ENCODE data around the gene MAP3K4.

MAP3K4 gene

DNA sequence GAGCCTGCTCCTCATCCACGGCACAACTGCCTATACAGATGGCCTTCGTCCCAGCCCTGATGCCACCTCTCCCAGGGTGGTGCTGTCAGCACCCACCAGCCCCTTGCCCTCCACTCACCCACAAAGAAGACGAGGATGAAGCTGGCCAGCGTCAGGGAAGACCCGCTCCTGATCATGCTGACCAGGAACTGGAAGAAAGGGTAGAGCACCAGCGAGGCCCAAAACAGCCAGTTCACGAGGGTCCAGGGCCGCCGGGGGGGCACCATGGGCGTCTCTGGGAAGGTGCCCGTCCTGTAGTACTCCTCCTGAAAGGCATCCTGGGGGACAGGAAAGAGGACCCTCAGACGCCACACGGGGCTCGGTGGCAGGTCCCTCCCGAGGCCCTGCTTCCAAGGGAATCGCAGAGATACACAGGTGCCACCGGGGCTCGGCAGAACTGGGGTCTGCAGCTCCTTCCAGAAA, 147.8 kb downstream of the MAP3K4 start:
- DNase-seq (ENCODE audit: low read depth in 1 of 2, low spot score in 1 of 2): no peak

DNA sequence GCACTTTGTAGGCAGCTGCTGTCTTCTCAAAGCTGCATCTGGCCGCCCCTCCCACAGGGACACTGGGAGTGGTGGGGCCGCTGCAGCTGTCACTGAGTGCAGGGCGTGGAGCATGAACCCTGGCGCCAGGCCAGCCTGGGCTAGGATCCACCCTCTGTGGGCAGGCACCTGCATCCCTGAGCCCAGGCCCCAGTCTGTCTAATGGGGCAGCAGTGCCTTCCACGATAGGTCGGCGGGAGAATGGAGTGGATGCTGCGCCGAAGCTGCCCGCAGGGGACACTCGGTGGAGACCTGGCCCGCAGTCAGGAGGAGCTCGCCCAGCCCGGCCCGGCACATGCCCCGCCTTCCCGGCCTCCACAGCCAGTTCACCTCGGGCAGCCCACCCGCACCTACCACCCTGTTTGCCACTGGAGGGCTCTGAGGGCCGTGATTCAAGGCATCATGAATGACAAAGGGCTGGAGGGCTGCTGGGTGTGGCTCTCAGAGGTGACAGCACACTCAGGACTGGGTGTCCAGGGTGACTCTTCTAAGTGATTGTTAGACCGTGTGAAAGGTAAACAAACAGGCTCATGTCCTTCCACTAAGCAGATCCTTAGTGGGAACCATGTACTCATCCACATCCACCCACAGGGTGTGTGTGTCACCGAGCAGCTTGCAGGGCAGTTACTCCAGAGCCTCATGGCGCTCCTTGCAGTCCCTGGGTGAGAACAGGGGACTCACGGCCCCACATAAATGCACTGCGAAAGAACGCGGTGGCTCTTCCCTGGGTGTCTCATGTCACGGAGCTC, 148.4 kb downstream of the MAP3K4 start:
- DNase-seq (ENCODE audit: low read depth in 1 of 2, low spot score in 1 of 2): no peak

GRCh38 chr6:161140554-161140875, 148.9 kb downstream of the MAP3K4 start:
- no peak for DNase-seq (ENCODE audit: low read depth in 1 of 2, low spot score in 1 of 2)

- DNase-seq (ENCODE audit: low read depth in 1 of 2, low spot score in 1 of 2): no peak
These were observed 149.6 kb downstream of the MAP3K4 start for GRCh38 chr6:161141173-161141572.

DNA sequence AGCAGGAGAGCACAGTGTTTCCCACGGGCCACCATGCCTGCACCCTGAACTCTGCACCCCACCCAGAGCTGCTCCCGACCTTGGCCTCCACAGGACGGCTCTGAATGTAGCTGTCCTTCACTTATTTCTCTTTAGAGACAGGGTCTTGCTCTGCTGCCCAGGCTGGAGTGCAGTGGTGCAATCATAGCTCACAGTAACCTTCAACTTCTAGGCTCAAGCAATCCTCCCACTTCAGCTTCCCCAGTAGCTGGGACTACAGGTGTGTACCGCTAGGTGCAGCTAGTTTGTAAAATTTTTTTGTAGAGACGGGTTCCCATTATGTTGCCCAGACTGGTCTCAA, 151.4 kb downstream of the MAP3K4 start:
- DNase-seq (ENCODE audit: low read depth in 1 of 2, low spot score in 1 of 2): no peak

- no peak for DNase-seq (ENCODE audit: low read depth in 1 of 2, low spot score in 1 of 2)
These were observed 152.3 kb downstream of the MAP3K4 start for GRCh38 chr6:161143663-161144430.

DNA sequence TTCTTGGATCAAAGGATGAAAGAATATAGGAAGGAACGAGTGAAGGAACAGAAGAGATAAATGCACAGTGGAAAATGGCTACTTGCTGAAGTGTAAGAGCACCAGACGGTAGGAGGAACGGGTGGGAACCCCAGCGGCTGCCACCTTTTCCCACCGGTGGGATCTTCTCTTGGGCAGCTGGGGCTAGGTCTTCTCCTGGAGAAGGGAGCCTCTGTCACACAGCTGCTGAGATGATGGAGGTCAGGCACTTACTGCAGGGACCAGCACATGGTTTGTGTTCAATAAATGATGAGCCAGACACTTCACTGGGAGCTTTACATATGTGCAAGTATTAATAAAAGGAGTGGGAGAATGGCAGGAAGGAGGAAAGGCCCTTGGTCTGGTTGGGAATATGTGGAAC, 158.6 kb downstream of the MAP3K4 start:
- no peak for DNase-seq (ENCODE audit: low read depth in 1 of 2, low spot score in 1 of 2)

DNA sequence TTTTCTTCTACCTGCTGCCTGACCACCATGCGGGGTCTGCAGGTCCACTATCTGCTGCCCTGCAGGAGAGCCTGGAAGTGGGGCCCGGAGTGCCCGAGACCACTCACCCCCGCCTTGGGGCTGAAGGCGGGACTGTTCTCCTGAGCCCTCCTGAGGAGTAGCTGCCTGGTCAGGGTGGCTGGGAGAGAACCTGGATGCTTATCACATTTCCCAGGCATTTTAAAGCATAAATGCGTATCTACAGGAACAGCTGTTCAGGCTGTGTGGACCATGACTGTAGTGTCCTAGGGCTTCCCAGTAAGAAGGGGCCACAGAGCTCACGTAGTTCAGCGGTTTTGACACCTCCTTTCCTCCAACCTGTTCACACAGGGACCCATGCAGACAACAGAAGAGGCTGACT, 159.0 kb downstream of the MAP3K4 start:
- DNase-seq (ENCODE audit: low read depth in 1 of 2, low spot score in 1 of 2): no peak

GRCh38 chr6:161151059-161151645, 159.6 kb downstream of the MAP3K4 start:
- DNase-seq (ENCODE audit: low read depth in 1 of 2, low spot score in 1 of 2): no peak

- DNase-seq (ENCODE audit: low read depth in 1 of 2, low spot score in 1 of 2): no peak
These were observed 160.3 kb downstream of the MAP3K4 start for GRCh38 chr6:161151660-161152526.

DNA sequence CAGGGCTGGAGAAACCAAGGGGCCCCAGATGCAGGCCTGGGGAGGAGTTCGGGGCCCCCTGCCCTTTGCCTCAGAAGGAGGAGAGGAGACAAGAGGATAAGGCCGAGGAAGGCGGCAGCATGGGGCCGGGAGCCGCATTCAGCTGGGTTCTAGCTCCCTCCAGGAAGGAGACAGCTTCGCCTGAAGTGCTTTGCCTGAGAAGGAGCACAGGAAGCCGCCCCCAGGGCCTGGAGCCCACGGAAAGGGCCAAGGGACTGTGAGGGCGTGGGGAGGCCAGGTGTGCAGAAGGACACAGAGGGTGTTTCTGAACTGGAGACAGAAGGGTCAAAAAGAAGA, 160.9 kb downstream of the MAP3K4 start:
- DNase-seq (ENCODE audit: low read depth in 1 of 2, low spot score in 1 of 2): no peak

- DNase-seq (ENCODE audit: low read depth in 1 of 2, low spot score in 1 of 2): no peak
These were observed 161.5 kb downstream of the MAP3K4 start for GRCh38 chr6:161152907-161153662.

DNA sequence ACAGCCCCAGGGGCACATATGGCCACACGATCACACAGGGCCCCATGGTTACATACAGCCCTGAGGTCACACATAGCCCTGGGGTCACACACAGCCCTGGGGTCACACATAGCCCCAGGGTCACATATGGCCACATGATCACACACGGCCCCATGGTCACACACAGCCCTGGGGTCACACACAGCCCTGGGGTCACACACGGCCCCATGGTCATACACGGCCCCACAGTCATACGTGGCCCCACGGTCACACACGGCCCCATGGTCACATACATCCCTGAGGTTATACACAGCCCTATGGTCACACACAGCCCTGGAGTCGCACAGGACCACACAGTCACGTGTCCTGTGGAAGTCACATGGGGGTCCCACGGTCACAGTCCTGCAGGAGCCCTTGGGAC, 162.2 kb downstream of the MAP3K4 start:
- DNase-seq (ENCODE audit: low read depth in 1 of 2, low spot score in 1 of 2): no peak

DNA sequence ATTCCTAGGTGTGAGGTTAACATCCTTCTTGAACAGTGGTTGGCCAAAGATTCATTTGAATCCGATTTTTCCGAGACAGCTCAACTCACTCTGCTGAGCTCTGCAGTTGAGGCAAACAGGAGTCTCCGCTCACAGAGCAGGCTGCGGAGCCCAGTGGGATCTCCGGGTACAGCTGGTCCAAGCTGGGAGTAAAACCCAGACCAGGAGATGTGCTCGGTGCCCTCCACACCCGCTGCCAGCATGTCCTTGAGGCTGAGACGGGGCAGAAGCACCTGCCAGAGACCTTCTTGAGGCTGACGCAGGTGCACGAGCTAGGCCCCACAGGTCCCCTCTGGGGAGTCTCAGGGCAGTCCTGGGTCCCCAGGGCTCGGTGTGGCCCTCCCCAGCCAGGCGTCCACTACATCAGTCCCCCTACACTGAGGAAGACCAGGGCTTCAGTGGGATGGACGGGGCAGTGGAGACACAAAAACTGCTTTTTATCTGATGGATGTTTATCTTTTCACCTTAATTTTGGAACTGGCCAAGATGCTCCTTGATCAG, 163.3 kb downstream of the MAP3K4 start:
- DNase-seq (ENCODE audit: low read depth in 1 of 2, low spot score in 1 of 2): no peak

DNA sequence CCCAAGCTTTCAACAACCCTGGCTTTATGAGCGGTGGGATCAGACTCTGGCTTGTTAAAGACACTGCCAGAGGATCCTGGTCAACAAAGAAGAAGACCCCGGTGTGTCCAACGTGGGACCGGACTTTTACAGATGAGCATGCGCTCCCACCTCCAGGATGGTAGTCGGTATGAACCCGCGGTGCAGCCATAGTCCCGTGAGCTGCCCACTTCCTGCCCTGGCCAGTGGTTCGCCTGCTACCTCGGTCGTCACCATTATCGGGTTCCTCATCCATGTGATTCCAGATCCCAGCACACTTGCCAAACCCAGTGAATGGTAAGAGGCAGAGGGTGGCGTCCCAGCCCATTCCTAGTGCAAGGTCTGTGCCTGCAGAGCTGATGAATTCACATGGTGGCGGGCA, 169.6 kb downstream of the MAP3K4 start:
- no peak for DNase-seq (ENCODE audit: low read depth in 1 of 2, low spot score in 1 of 2)

GRCh38 chr6:161161889-161162624, 170.5 kb downstream of the MAP3K4 start:
- no peak for DNase-seq (ENCODE audit: low read depth in 1 of 2, low spot score in 1 of 2)

GRCh38 chr6:161162722-161163121, 171.2 kb downstream of the MAP3K4 start:
- no peak for DNase-seq (ENCODE audit: low read depth in 1 of 2, low spot score in 1 of 2)

- DNase-seq (ENCODE audit: low read depth in 1 of 2, low spot score in 1 of 2): no peak
These were observed 172.1 kb downstream of the MAP3K4 start for GRCh38 chr6:161163466-161164181.

DNA sequence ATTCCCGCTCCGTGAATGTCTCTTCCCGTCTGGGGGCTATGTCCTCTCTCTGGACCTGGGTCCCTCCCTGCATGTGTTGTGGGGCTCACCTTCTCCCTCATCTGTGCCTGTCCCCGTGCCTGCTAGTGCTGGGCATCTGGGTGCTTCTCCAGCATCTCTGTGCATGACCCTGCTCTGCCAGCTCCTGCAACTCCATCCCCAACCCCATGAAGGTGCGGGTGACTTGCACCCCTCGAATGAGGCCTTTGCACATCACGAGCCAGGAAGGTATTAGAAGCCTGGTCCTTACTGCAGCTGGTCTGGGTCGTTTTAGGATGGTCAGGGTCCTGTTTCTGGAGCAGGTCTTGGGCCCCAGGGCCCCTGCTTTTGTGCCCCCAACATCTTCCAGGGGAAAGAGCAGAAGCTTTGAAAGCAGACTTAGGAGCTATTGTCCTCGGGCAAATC, 172.6 kb downstream of the MAP3K4 start:
- DNase-seq (ENCODE audit: low read depth in 1 of 2, low spot score in 1 of 2): no peak
